K562 (cell line): Measurements from ENCODE around the gene TAF4. TPM values are rescaled to one million over a fixed set of nuclear protein-coding genes. Genes with fewer than 3 reads are reported as not detected.

Experiments used
- ATAC-seq: fragments of 200-7000 bp; cut with Tn5 transposase; 3 replicates; pipeline ENCODE4 v1.9.1; 2020; ENCODE audit warnings: moderate library complexity
- BruUV-seq: library from RNA; stranded (reverse); fragments of 400-500 nt; replicated peaks from 2 replicates; lab custom pipeline; 2021; lab: Mats Ljungman, UMichigan
- CTCF ChIA-PET: fragments of 300-600 bp; formaldehyde crosslinking; extraction: SDS; loops from one replicate; lab custom pipeline; 2021; ENCODE audit warnings: low intra/inter-chr PET ratio; lab: Yijun Ruan, JAX
- POLR2A ChIA-PET: fragments of 300-600, 350-650 bp; sonication (Branson Sonifier 250); formaldehyde crosslinking; extraction: SDS; loops from one replicate; lab custom pipeline; 2021; ENCODE audit warnings: antibody characterized with exemption, inconsistent platforms; lab: Yijun Ruan, JAX
- DNase-seq, 4 experiments: peaks; one replicate each; pipeline versions ENCODE4 v3.0.0 to v3.0.0-alpha.2; 2011 to 2018; ENCODE audit warnings: low spot score in 3 of 4, mixed read lengths in 3 of 4; ENCODE audit errors: extremely low read depth in 1 of 4
- FAIRE-seq: peaks from 2 replicates; lab custom pipeline; 2011; peaks lifted over from hg19 to GRCh38; lab: Jason Lieb, UNC
- H2AFZ ChIP-seq: 2 replicates; pipeline ENCODE4 v1.6.0; 2011; ENCODE audit warnings: low read depth, low read length, control low read depth, inconsistent platforms
- H3K27ac ChIP-seq: fragments of 200-600 bp; 3 replicates; pipeline ENCODE4 v1.8.0; 2011; ENCODE audit warnings: low read depth, mild to moderate bottlenecking, control low read depth, inconsistent platforms, low read length, moderate library complexity, mixed read lengths; ENCODE audit errors: extremely low read depth
- H3K27me3 ChIP-seq, 2 experiments: fragments of 300-600 bp in 1 of 2; 2 replicates in 1 of 2; 3 replicates in 1 of 2; pipeline versions ENCODE4 v1.6.0 to v1.8.0; 2011; ENCODE audit warnings: inconsistent platforms in 2 of 2, low read length in 2 of 2, mild to moderate bottlenecking in 1 of 2, mixed read lengths in 1 of 2, moderate library complexity in 1 of 2; ENCODE audit not compliant: control insufficient read depth in 2 of 2, insufficient read depth in 2 of 2
- H3K36me3 ChIP-seq: fragments of 300-600 bp; 3 replicates; pipeline ENCODE4 v1.8.0; 2011; ENCODE audit warnings: mild to moderate bottlenecking, low read length, inconsistent platforms; ENCODE audit not compliant: control insufficient read depth, insufficient read depth
- H3K4me1 ChIP-seq, 2 experiments: fragments of 200-600 bp in 1 of 2; replicated peaks in 1 of 2; 2 replicates in 1 of 2; 3 replicates in 1 of 2; pipeline versions ENCODE4 v1.5.1 to v1.8.0; 2011; ENCODE audit warnings: inconsistent platforms in 2 of 2, low read length in 2 of 2, mild to moderate bottlenecking in 1 of 2, mixed read lengths in 1 of 2, moderate library complexity in 1 of 2; ENCODE audit not compliant: control insufficient read depth in 2 of 2, insufficient read depth in 2 of 2
- H3K4me2 ChIP-seq: 2 replicates; pipeline ENCODE4 v1.6.1; 2011; ENCODE audit warnings: low read length, control low read depth, inconsistent platforms, mixed read lengths; ENCODE audit not compliant: insufficient read depth
- H3K4me3 ChIP-seq: fragments of 200-600 bp; sonication (generic), shearing (Covaris generic); 2 replicates; pipeline ENCODE4 v1.5.1; 2016; ENCODE audit warnings: control low read depth, inconsistent platforms
- H3K79me2 ChIP-seq: fragments of 200-600 bp; 3 replicates; pipeline ENCODE4 v1.8.0; 2011; ENCODE audit warnings: low read length, inconsistent platforms; ENCODE audit not compliant: control insufficient read depth, insufficient read depth
- H3K9ac ChIP-seq, 2 experiments: 2 replicates each; pipeline versions ENCODE4 v1.6.0 to v1.6.1; 2011; ENCODE audit warnings: low read depth in 2 of 2, low read length in 2 of 2, control low read depth in 1 of 2, inconsistent platforms in 1 of 2, mild to moderate bottlenecking in 1 of 2, mixed read lengths in 1 of 2; ENCODE audit not compliant: insufficient read depth in 1 of 2
- H3K9me1 ChIP-seq: one replicate; pipeline ENCODE4 v1.6.0; 2011; ENCODE audit warnings: inconsistent platforms, mild to moderate bottlenecking, low read length, moderate library complexity; ENCODE audit not compliant: control insufficient read depth, insufficient read depth
- H3K9me3 ChIP-seq: replicated peaks from 2 replicates; pipeline ENCODE4 v1.5.1; 2011; ENCODE audit warnings: low read depth, low read length, inconsistent platforms; ENCODE audit not compliant: control insufficient read depth, insufficient read depth
- H4K20me1 ChIP-seq: replicated peaks from 2 replicates; pipeline ENCODE4 v1.6.1; 2011; ENCODE audit warnings: low read length, inconsistent platforms, mixed read lengths; ENCODE audit not compliant: control insufficient read depth, insufficient read depth
- ARHGAP35 ChIP-seq: fragments of 450-650 bp; IDR thresholded peaks from 2 replicates; pipeline ENCODE4 v1.6.1; 2018; ENCODE audit not compliant: partially characterized antibody
- BCOR ChIP-seq: fragments of 450-650 bp; IDR thresholded peaks from 2 replicates; pipeline ENCODE4 v1.6.1; 2016
- BRD9 ChIP-seq: fragments of 450-650 bp; IDR thresholded peaks from 2 replicates; pipeline ENCODE4 v1.6.1; 2018; ENCODE audit warnings: low read depth; ENCODE audit not compliant: partially characterized antibody
- CBFB ChIP-seq: sonication (generic); formaldehyde crosslinking; IDR thresholded peaks from 2 replicates; pipeline ENCODE4 v1.4.0; 2020; ENCODE audit warnings: mild to moderate bottlenecking, missing genetic modification reagents
- CEBPB ChIP-seq: fragments of 450-650 bp; IDR thresholded peaks from 2 replicates; pipeline ENCODE4 v1.6.1; 2016; ENCODE audit warnings: missing genetic modification characterization, missing compliant biosample characterization
- CEBPG ChIP-seq, 3 experiments: fragments of 200-800 bp in 1 of 3; sonication (Bioruptor generic) in 1 of 3; sonication (generic) in 1 of 3; formaldehyde crosslinking in 1 of 3; IDR thresholded peaks in 2 of 3; conservative IDR thresholded peaks in 1 of 3; 2 replicates each; pipeline versions ENCODE4 v1.6.1 to v1.8.0; 2016 to 2022; ENCODE audit warnings: missing compliant biosample characterization in 2 of 3, missing genetic modification characterization in 2 of 3, mild to moderate bottlenecking in 1 of 3, missing genetic modification reagents in 1 of 3
- LARP7 ChIP-seq: fragments of 450-650 bp; IDR thresholded peaks from 2 replicates; pipeline ENCODE4 v1.6.1; 2016
- MAFK ChIP-seq: IDR thresholded peaks from 2 replicates; pipeline ENCODE4 v1.6.1; 2011; ENCODE audit warnings: low read length, improper control_type of control experiment
- PHTF2 ChIP-seq: fragments of 250-450 bp; sonication (Bioruptor Pico); IDR thresholded peaks from 2 replicates; pipeline ENCODE4 v1.5.0; 2021; ENCODE audit warnings: mild to moderate bottlenecking
- POLR2AphosphoS5 ChIP-seq: IDR thresholded peaks from 2 replicates; pipeline ENCODE4 v1.6.1; 2011; ENCODE audit warnings: mild to moderate bottlenecking, low read depth, low read length, moderate library complexity; ENCODE audit not compliant: control insufficient read depth, insufficient read depth
- SIN3A ChIP-seq, 2 experiments: fragments of 150-350 bp in 1 of 2; IDR thresholded peaks; 2 replicates each; pipeline ENCODE4 v1.6.1; 2011 to 2016; ENCODE audit warnings: borderline replicate concordance in 2 of 2, low read depth in 2 of 2, low read length in 2 of 2, mild to moderate bottlenecking in 2 of 2, moderate library complexity in 2 of 2; ENCODE audit not compliant: control insufficient read depth in 1 of 2
- SMAD3 ChIP-seq: fragments of 450-650 bp; formaldehyde crosslinking; conservative IDR thresholded peaks from 2 replicates; pipeline ENCODE4 v1.4.0; 2020; ENCODE audit warnings: mild to moderate bottlenecking
- TCF15 ChIP-seq: fragments of 250-450 bp; sonication (Bioruptor Pico); IDR thresholded peaks from 2 replicates; pipeline ENCODE4 v1.8.0; 2022; ENCODE audit warnings: moderate library complexity, mild to moderate bottlenecking, inconsistent platforms
- ZBTB2 ChIP-seq: fragments of 450-650 bp; IDR thresholded peaks from 2 replicates; pipeline ENCODE4 v1.6.1; 2016; ENCODE audit warnings: antibody characterized with exemption
- ZKSCAN3 ChIP-seq: fragments of 250-450 bp; sonication (Bioruptor Pico); IDR thresholded peaks from 2 replicates; pipeline ENCODE4 v1.4.0; 2020
- ZNF766 ChIP-seq: fragments of 200-800 bp; sonication (Bioruptor generic); conservative IDR thresholded peaks from 2 replicates; pipeline ENCODE4 v1.6.1; 2016; ENCODE audit warnings: missing genetic modification characterization, missing compliant biosample characterization
- WGBS: fragments of 100-300 bp; shearing (Covaris generic); methylation state at CpG from one replicate; pipeline ENCODE4 v1.1.6; 2016; ENCODE audit warnings: low coverage, mixed read lengths; ENCODE audit not compliant: insufficient coverage; ENCODE audit errors: missing lambda C conversion rate; 5-methylcytosine and 5-hydroxymethylcytosine counted together
- in situ Hi-C: fragments of 300-500 bp; cut with MboI; formaldehyde crosslinking; loops from 4 replicates; pipeline ENCODE4 v1.15.0; 2018; ENCODE audit warnings: inconsistent platforms, mixed read lengths
- intact Hi-C: fragments of 100-400 bp; cut with micrococcal nuclease; formaldehyde crosslinking; loops from 2 replicates; pipeline ENCODE4 v1.14.2; 2022
- polyA plus RNA-seq, 8 experiments: library from polyadenylated mRNA; depleted of rRNA in 4 of 8; stranded (reverse) in 5 of 8; unstranded in 3 of 8; fragments of >200 nt; fragmentation: Nextera tagmentation in 2 of 8; fragmentation: Illumina TruSeq in 1 of 8; extraction: Ambion mirVana in 2 of 8; extraction: Trizol in 1 of 8; gene quantifications; 2 replicates each; pipeline versions ENCODE4 v1.2.1 to v1.2.3, GENCODE V29; 2011 to 2014; ENCODE audit warnings: inconsistent platforms in 1 of 8, missing spikeins in 1 of 8
- total RNA-seq, 7 experiments: library from RNA; depleted of rRNA in 6 of 7; stranded (reverse); fragments of >200 nt in 6 of 7; fragmentation: Illumina TruSeq in 2 of 7; extraction: Trizol in 2 of 7; gene quantifications; 2 replicates each; pipeline versions ENCODE4 v1.2.1 to v1.2.3, GENCODE V29; 2011 to 2021; ENCODE audit warnings: low replicate concordance in 1 of 7

The TAF4 gene
- total and polyA plus RNA-seq, 9 of the 15 experiments (the other 6 are each of a cell fraction or from before 2014, with no cell fraction given): 0.44 to 28.3 (median 5.6) TPM

- no peaks in the 10 kb centered on the region for H3K9me3 ChIP-seq
- no peak for FAIRE-seq
- peaks cover 63% of the 10 kb centered on the region for H3K79me2 ChIP-seq
- in situ Hi-C loops: no loop called here
- CTCF ChIA-PET: no interaction called here
- no peak for TF ChIP-seq CEBPG (CRISPR knock-in tag; IDR thresholded peaks at IDR 0.05)
- peak in 1 of 2 experiments; percentile 54; a peak in 2 of 4 replicates for TF ChIP-seq CEBPG (tag; conservative IDR thresholded peaks at IDR 0.05 in 1 of 2, IDR thresholded peaks at IDR 0.05 in 1 of 2)
- TF ChIP-seq LARP7: no peak
- TF ChIP-seq PHTF2 (CRISPR knock-in tag): no peak
- TF ChIP-seq ZNF766 (CRISPR knock-in tag): no peak
- peak; percentile 64 for TF ChIP-seq CEBPB (tag)
- no peak for TF ChIP-seq POLR2AphosphoS5
- no peak for TF ChIP-seq MAFK
- TF ChIP-seq ZKSCAN3: no peak
- TF ChIP-seq CBFB (CRISPR knock-in tag): no peak
- TF ChIP-seq ZBTB2: no peak
- no peak for TF ChIP-seq BRD9
- TF ChIP-seq TCF15 (CRISPR knock-in tag): no peak
- no peak for TF ChIP-seq BCOR
- no peak for TF ChIP-seq SIN3A (IDR thresholded peaks at IDR 0.05; ENCODE audit: borderline replicate concordance in 2 of 2, control insufficient read depth in 1 of 2, low read depth in 2 of 2, low read length in 2 of 2)
- TF ChIP-seq ARHGAP35: no peak
- no peak for TF ChIP-seq SMAD3 (CRISPR knock-in tag)
- TF ChIP-seq, all 486 proteins: peak for 2
- H3K9me1 ChIP-seq: peaks cover 12% of the 10 kb centered on the region
- POLR2A ChIA-PET: interaction anchor here (0.5 to 1.1 kb wide), 2 partner anchors 8 to 102 kb away, joined by 3 read pairs; no protein-coding TSS in a partner anchor
- DNase-seq: peak in 1 of 4 experiments; percentile 9
- BruUV-seq: no TSS peak
- intact Hi-C loops: loop anchor here (5.0 kb wide), 1 partner anchor 35 kb away; no protein-coding TSS in a partner anchor
- H3K4me2 ChIP-seq: no peak overlapping the region
- no peak overlapping the region for H3K9ac ChIP-seq
- WGBS: 76% methylated on average over 8 of the region's 8 CpGs
- H2AFZ ChIP-seq: no peak overlapping the region
- peaks cover 35% of the 10 kb centered on the region for H3K36me3 ChIP-seq
- no peaks in the 10 kb centered on the region for H3K27me3 ChIP-seq
- no peak overlapping the region for H3K27ac ChIP-seq
- H3K4me3 ChIP-seq: no peak overlapping the region
- H3K4me1 ChIP-seq: peaks cover 16 to 38% of the 10 kb centered on the region in 2 experiments
- H4K20me1 ChIP-seq: peaks cover 46% of the 10 kb centered on the region
- ATAC-seq: no peak
These were observed 3.7 kb downstream of the TAF4 start for GRCh38 chr20:62061851-62062423.
